GM12878 (cell line): ENCODE measurements around the gene ACCSL. TPM values are rescaled to one million over a fixed set of nuclear protein-coding genes. Genes with fewer than 3 reads are reported as not detected.

Experiments
- BACH1 ChIP-seq: fragments of 450-650 bp; IDR thresholded peaks from 2 replicates; pipeline ENCODE4 v1.6.1; 2017; ENCODE audit warnings: mild to moderate bottlenecking, borderline replicate concordance
- CBFB ChIP-seq: IDR thresholded peaks from 2 replicates; pipeline ENCODE4 v1.6.1; 2016; ENCODE audit warnings: antibody characterized with exemption, low read depth
- EGR1 ChIP-seq, 2 experiments: IDR thresholded peaks; 1 replicate in 1 of 2; 2 replicates in 1 of 2; pipeline ENCODE4 v1.6.1; 2011 to 2012; ENCODE audit warnings: low read depth in 2 of 2, low read length in 2 of 2, borderline replicate concordance in 1 of 2, mild to moderate bottlenecking in 1 of 2, moderate library complexity in 1 of 2
- FOXK2 ChIP-seq: fragments of 450-650 bp; IDR thresholded peaks from 2 replicates; pipeline ENCODE4 v1.6.1; 2017; ENCODE audit warnings: mild to moderate bottlenecking, moderate library complexity
- GABPA ChIP-seq: IDR thresholded peaks from 2 replicates; pipeline ENCODE4 v1.6.1; 2014; ENCODE audit warnings: antibody characterized with exemption, low read depth, mild to moderate bottlenecking, inconsistent platforms
- GATAD2B ChIP-seq: fragments of 450-650 bp; conservative IDR thresholded peaks from 2 replicates; pipeline ENCODE4 v1.6.1; 2017; ENCODE audit warnings: low read depth, mild to moderate bottlenecking, moderate library complexity
- MEF2A ChIP-seq: IDR thresholded peaks from 2 replicates; pipeline ENCODE4 v1.6.1; 2011; ENCODE audit warnings: low read depth, mild to moderate bottlenecking, low read length, moderate library complexity; ENCODE audit not compliant: insufficient read depth
- MTA2 ChIP-seq: fragments of 450-650 bp; IDR thresholded peaks from 2 replicates; pipeline ENCODE4 v1.6.1; 2016; ENCODE audit warnings: low read depth, mild to moderate bottlenecking, moderate library complexity
- PKNOX1 ChIP-seq: fragments of 450-650 bp; IDR thresholded peaks from 2 replicates; pipeline ENCODE4 v1.6.1; 2016; ENCODE audit warnings: mild to moderate bottlenecking
- POLR2AphosphoS5 ChIP-seq: IDR thresholded peaks from 2 replicates; pipeline ENCODE4 v1.6.1; 2011; ENCODE audit warnings: mild to moderate bottlenecking, low read length, inconsistent platforms
- TAF1 ChIP-seq: IDR thresholded peaks from 2 replicates; pipeline ENCODE4 v1.6.1; 2011; ENCODE audit warnings: mild to moderate bottlenecking, low read depth, low read length, borderline replicate concordance
- ZBTB11 ChIP-seq: fragments of 450-650 bp; formaldehyde crosslinking; IDR thresholded peaks from 2 replicates; pipeline ENCODE4 v1.5.0; 2022; ENCODE audit warnings: mild to moderate bottlenecking, missing genetic modification characterization
- ZBTB33 ChIP-seq: fragments of 450-650 bp; IDR thresholded peaks from 2 replicates; pipeline ENCODE4 v1.6.1; 2017; ENCODE audit warnings: mild to moderate bottlenecking
- ZNF217 ChIP-seq: fragments of 450-650 bp; IDR thresholded peaks from 2 replicates; pipeline ENCODE4 v1.6.1; 2017; ENCODE audit warnings: antibody characterized with exemption, mild to moderate bottlenecking
- ZNF687 ChIP-seq: fragments of 450-650 bp; IDR thresholded peaks from 2 replicates; pipeline ENCODE4 v1.6.1; 2017; ENCODE audit warnings: mild to moderate bottlenecking, moderate library complexity
- polyA plus RNA-seq, 11 experiments: library from polyadenylated mRNA; depleted of rRNA in 4 of 11; unstranded in 6 of 11; stranded (reverse) in 5 of 11; fragments of >200 nt; fragmentation: Nextera tagmentation in 4 of 11; fragmentation: Illumina TruSeq in 1 of 11; extraction: Ambion mirVana in 4 of 11; extraction: Trizol in 1 of 11; gene quantifications; 1 replicate in 1 of 11; 2 replicates in 10 of 11; pipeline versions ENCODE4 v1.2.1 to v1.2.3, GENCODE V29; 2011 to 2016; ENCODE audit warnings: inconsistent platforms in 2 of 11, missing spikeins in 2 of 11, low read depth in 1 of 11
- total RNA-seq, 4 experiments: library from RNA; depleted of rRNA in 3 of 4; stranded (reverse); fragments of >200 nt in 3 of 4; fragmentation: Illumina TruSeq in 1 of 4; extraction: Trizol in 1 of 4; gene quantifications; 2 replicates each; pipeline versions ENCODE4 v1.2.1 to v1.2.3, GENCODE V29; 2013 to 2021
- TF ChIP-seq, protein P1 (sequence below): IDR thresholded peaks from 2 replicates; pipeline ENCODE4 v1.6.1; 2011; ENCODE audit warnings: mild to moderate bottlenecking, low read depth, low read length, moderate library complexity; ENCODE audit not compliant: insufficient replicate concordance

Gene ACCSL
- total and polyA plus RNA-seq, 10 of the 15 experiments (the other 5 are each of a cell fraction or from before 2014, with no cell fraction given), result 0.15 TPM; not detected in 9

GRCh38 chr11:44065841-44066731, 18.3 kb downstream of the ACCSL start, which contains the start of gene ACCS (continued):
- no peak for TF ChIP-seq ZBTB33
- no peak for TF ChIP-seq GABPA
- peak; percentile 32; the same call in 1 of the 2 replicates for TF ChIP-seq FOXK2
- TF ChIP-seq BACH1, result peak; percentile 74; the same call in 1 of the 2 replicates
- TF ChIP-seq ZNF217, result no peak; the same call in 1 of the 2 replicates
- TF ChIP-seq CBFB, result peak; percentile 78
- TF ChIP-seq POLR2AphosphoS5, result peak; percentile 90
- TF ChIP-seq ZBTB11, result no peak
- TF ChIP-seq, protein P1, sequence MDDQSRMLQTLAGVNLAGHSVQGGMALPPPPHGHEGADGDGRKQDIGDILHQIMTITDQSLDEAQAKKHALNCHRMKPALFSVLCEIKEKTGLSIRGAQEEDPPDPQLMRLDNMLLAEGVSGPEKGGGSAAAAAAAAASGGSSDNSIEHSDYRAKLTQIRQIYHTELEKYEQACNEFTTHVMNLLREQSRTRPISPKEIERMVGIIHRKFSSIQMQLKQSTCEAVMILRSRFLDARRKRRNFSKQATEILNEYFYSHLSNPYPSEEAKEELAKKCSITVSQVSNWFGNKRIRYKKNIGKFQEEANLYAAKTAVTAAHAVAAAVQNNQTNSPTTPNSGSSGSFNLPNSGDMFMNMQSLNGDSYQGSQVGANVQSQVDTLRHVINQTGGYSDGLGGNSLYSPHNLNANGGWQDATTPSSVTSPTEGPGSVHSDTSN, result no peak
- TF ChIP-seq PKNOX1, result peak; percentile 87
- peak in 1 of 2 experiments; percentile 80; a peak in 2 of 3 replicates for TF ChIP-seq EGR1 (IDR thresholded peaks at IDR 0.05; ENCODE audit: borderline replicate concordance in 1 of 2, low read depth in 2 of 2, low read length in 2 of 2)
- peak; percentile 53 for TF ChIP-seq TAF1
- peak; percentile 95 for TF ChIP-seq GATAD2B
- TF ChIP-seq MTA2, result peak; percentile 40; the same call in 1 of the 2 replicates
- TF ChIP-seq MEF2A, result no peak
- TF ChIP-seq ZNF687, result peak; percentile 72; the same call in 1 of the 2 replicates
